Loucy (cell line): ENCODE results near the gene CHSY3.

Source experiments
- H2AFZ ChIP-seq: fragments of 200-600 bp; sonication (generic); 2 replicates; pipeline ENCODE4 v1.6.0; 2016; ENCODE audit warnings: antibody characterized with exemption, mild to moderate bottlenecking, low read length, moderate library complexity
- H3F3A ChIP-seq: fragments of 200-600 bp; 2 replicates; pipeline ENCODE4 v1.6.0; 2016; ENCODE audit warnings: antibody characterized with exemption, low read depth, mild to moderate bottlenecking
- H3K27me3 ChIP-seq: fragments of 200-600 bp; sonication (generic); 2 replicates; pipeline ENCODE4 v1.6.1; 2014; ENCODE audit warnings: low read length, mild to moderate bottlenecking; ENCODE audit not compliant: insufficient read depth, poor library complexity, severe bottlenecking
- H3K36me3 ChIP-seq: fragments of 200-600 bp; sonication (generic); 2 replicates; pipeline ENCODE4 v1.6.1; 2016; ENCODE audit warnings: low read length; ENCODE audit not compliant: insufficient read depth
- H3K4me1 ChIP-seq: fragments of 200-600 bp; sonication (generic); 2 replicates; pipeline ENCODE4 v1.5.1; 2014; ENCODE audit warnings: low read length, mild to moderate bottlenecking; ENCODE audit not compliant: insufficient read depth, poor library complexity, severe bottlenecking
- H3K4me2 ChIP-seq: fragments of 200-600 bp; sonication (generic); 2 replicates; pipeline ENCODE4 v1.6.0; 2014; ENCODE audit warnings: antibody characterized with exemption, low read length, low read depth, mild to moderate bottlenecking; ENCODE audit not compliant: poor library complexity, severe bottlenecking
- H3K4me3 ChIP-seq: fragments of 200-600 bp; sonication (generic); 2 replicates; pipeline ENCODE4 v1.5.1; 2014; ENCODE audit warnings: low read length, mild to moderate bottlenecking, mixed read lengths; ENCODE audit not compliant: poor library complexity, severe bottlenecking
- H3K79me2 ChIP-seq: fragments of 200-600 bp; sonication (generic); 2 replicates; pipeline ENCODE4 v1.6.1; 2014; ENCODE audit warnings: low read length; ENCODE audit not compliant: insufficient read depth
- H3K9ac ChIP-seq: fragments of 200-600 bp; sonication (generic); 2 replicates; pipeline ENCODE4 v1.6.0; 2014; ENCODE audit warnings: mild to moderate bottlenecking, low read depth, low read length, moderate library complexity; ENCODE audit not compliant: poor library complexity, severe bottlenecking
- H3K9me2 ChIP-seq: fragments of 200-600 bp; sonication (generic); replicated peaks from 2 replicates; pipeline ENCODE4 v1.6.1; 2016; ENCODE audit warnings: low read depth, low read length, mixed read lengths
- H3K9me3 ChIP-seq: fragments of 200-600 bp; sonication (generic); 2 replicates; pipeline ENCODE4 v1.6.1; 2014; ENCODE audit warnings: mild to moderate bottlenecking, antibody characterized with exemption, low read length, low read depth; ENCODE audit not compliant: insufficient read depth
- H4K20me1 ChIP-seq: fragments of 200-600 bp; sonication (generic); 2 replicates; pipeline ENCODE4 v1.6.0; 2014; ENCODE audit warnings: antibody characterized with exemption, low read length, mild to moderate bottlenecking; ENCODE audit not compliant: insufficient read depth, poor library complexity, severe bottlenecking
- EZH2phosphoT487 ChIP-seq: fragments of 200-600 bp; IDR thresholded peaks from 2 replicates; pipeline ENCODE4 v1.6.1; 2018; ENCODE audit warnings: antibody characterized with exemption, mild to moderate bottlenecking, moderate library complexity, borderline replicate concordance
- TF ChIP-seq, protein P1 (sequence below): fragments of 200-600 bp; sonication (generic); conservative IDR thresholded peaks from 2 replicates; pipeline ENCODE4 v1.5.1; 2014; ENCODE audit warnings: mild to moderate bottlenecking, antibody characterized with exemption, low read length

CHSY3 gene

GRCh38 chr5:130025511-130025910 is 121.2 kb downstream of the CHSY3 start:
- H3K4me2 ChIP-seq, result no peak overlapping the region
- H3F3A ChIP-seq, result no peaks in the 10 kb centered on the region
- H3K36me3 ChIP-seq, result no peaks in the 10 kb centered on the region
- no peaks in the 10 kb centered on the region for H3K9me2 ChIP-seq
- H3K9ac ChIP-seq, result no peak overlapping the region
- H3K27me3 ChIP-seq, result no peaks in the 10 kb centered on the region
- TF ChIP-seq, protein P1, sequence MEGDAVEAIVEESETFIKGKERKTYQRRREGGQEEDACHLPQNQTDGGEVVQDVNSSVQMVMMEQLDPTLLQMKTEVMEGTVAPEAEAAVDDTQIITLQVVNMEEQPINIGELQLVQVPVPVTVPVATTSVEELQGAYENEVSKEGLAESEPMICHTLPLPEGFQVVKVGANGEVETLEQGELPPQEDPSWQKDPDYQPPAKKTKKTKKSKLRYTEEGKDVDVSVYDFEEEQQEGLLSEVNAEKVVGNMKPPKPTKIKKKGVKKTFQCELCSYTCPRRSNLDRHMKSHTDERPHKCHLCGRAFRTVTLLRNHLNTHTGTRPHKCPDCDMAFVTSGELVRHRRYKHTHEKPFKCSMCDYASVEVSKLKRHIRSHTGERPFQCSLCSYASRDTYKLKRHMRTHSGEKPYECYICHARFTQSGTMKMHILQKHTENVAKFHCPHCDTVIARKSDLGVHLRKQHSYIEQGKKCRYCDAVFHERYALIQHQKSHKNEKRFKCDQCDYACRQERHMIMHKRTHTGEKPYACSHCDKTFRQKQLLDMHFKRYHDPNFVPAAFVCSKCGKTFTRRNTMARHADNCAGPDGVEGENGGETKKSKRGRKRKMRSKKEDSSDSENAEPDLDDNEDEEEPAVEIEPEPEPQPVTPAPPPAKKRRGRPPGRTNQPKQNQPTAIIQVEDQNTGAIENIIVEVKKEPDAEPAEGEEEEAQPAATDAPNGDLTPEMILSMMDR, result no peak
- no peak for TF ChIP-seq EZH2phosphoT487
- H2AFZ ChIP-seq, result no peak overlapping the region
- no peaks in the 10 kb centered on the region for H3K4me1 ChIP-seq
- H4K20me1 ChIP-seq, result no peaks in the 10 kb centered on the region
- no peaks in the 10 kb centered on the region for H3K9me3 ChIP-seq
- no peak overlapping the region for H3K4me3 ChIP-seq
- H3K79me2 ChIP-seq, result no peaks in the 10 kb centered on the region

GRCh38 chr5:130032807-130033206 is 128.5 kb downstream of the CHSY3 start:
- Histone ChIP-seq H2AFZ (no peak overlapping the region), H3K27me3 (no peaks in the 10 kb centered on the region), H3K4me2 (no peak overlapping the region), H3F3A (no peaks in the 10 kb centered on the region), H3K4me1 (no peaks in the 10 kb centered on the region), H3K79me2 (no peaks in the 10 kb centered on the region), H4K20me1 (no peaks in the 10 kb centered on the region), H3K9me3 (no peaks in the 10 kb centered on the region), H3K9ac (no peak overlapping the region), H3K9me2 (no peaks in the 10 kb centered on the region), H3K36me3 (no peaks in the 10 kb centered on the region), H3K4me3 (no peak overlapping the region)
- TF ChIP-seq EZH2phosphoT487, result no peak
- TF ChIP-seq, protein P1, result no peak

DNA sequence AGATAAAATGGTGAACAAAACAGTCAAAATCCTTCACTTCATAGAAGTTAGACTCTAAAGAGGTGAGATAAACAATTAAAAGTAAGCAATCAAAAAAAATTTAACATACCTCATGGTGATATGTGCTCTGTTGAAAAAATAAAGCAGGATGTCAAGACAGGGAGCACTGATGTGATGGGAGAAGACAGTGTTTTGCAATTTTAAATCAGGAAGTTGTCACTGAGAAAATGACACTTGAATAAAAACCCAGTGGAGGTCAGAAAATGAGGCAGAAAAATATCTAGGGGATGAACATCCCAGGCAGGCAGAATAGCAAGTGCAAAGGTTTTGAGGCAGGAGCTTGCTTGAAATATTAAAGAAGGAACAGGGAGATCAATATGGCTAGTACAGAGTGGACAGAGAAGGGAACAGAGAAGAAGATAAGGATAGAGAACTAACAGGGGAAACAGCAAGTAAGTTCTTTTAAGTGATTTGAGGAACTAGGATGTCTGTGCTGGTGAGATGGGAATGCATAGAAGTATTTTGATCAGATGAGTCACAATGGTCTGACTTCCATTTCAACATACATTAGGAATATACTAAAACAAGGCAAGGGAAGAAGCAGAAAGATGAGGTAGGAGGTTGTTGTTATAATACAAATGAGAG is 130.4 kb downstream of the CHSY3 start:
- H3K4me1 ChIP-seq, result no peaks in the 10 kb centered on the region
- H3K9me2 ChIP-seq, result no peaks in the 10 kb centered on the region
- no peaks in the 10 kb centered on the region for H3K27me3 ChIP-seq
- H3K9me3 ChIP-seq, result no peaks in the 10 kb centered on the region
- no peak overlapping the region for H2AFZ ChIP-seq
- H3K79me2 ChIP-seq, result no peaks in the 10 kb centered on the region
- no peak overlapping the region for H3K4me3 ChIP-seq
- H3K9ac ChIP-seq, result no peak overlapping the region
- H3F3A ChIP-seq, result no peaks in the 10 kb centered on the region
- no peaks in the 10 kb centered on the region for H3K36me3 ChIP-seq
- H3K4me2 ChIP-seq, result no peak overlapping the region
- no peaks in the 10 kb centered on the region for H4K20me1 ChIP-seq
- no peak for TF ChIP-seq EZH2phosphoT487
- TF ChIP-seq, protein P1, result no peak
